BLaER1 (cell line): ENCODE measurements around the gene CAVIN1.
"Not testable (repeated sequence)": the region's sequence is repeated elsewhere in the genome, so short reads cannot be mapped to it uniquely, and the experiment has no call there.

Source experiments
- H3K27ac ChIP-seq: shearing (Covaris generic); formaldehyde crosslinking; 2 replicates; pipeline ENCODE4 v1.8.1; 2022
- H3K27me3 ChIP-seq: shearing (Covaris generic); formaldehyde crosslinking; 2 replicates; pipeline ENCODE4 v1.8.1; 2022
- H3K36me3 ChIP-seq: shearing (Covaris generic); formaldehyde crosslinking; 2 replicates; pipeline ENCODE4 v1.8.1; 2022
- H3K4me1 ChIP-seq: shearing (Covaris generic); formaldehyde crosslinking; 2 replicates; pipeline ENCODE4 v1.8.1; 2022
- H3K4me2 ChIP-seq: shearing (Covaris generic); formaldehyde crosslinking; 2 replicates; pipeline ENCODE4 v1.8.1; 2022
- H3K4me3 ChIP-seq: shearing (Covaris generic); formaldehyde crosslinking; 2 replicates; pipeline ENCODE4 v1.8.1; 2022
- H3K9ac ChIP-seq: shearing (Covaris generic); formaldehyde crosslinking; 2 replicates; pipeline ENCODE4 v1.8.1; 2022
- H3K9me3 ChIP-seq: shearing (Covaris generic); formaldehyde crosslinking; 2 replicates; pipeline ENCODE4 v1.8.1; 2022
- H4K20me1 ChIP-seq: shearing (Covaris generic); formaldehyde crosslinking; 2 replicates; pipeline ENCODE4 v1.8.1; 2022
- Cebpa-rat ChIP-seq: shearing (Covaris generic); IDR thresholded peaks from 2 replicates; pipeline ENCODE4 v1.8.1; 2022

Gene CAVIN1

DNA sequence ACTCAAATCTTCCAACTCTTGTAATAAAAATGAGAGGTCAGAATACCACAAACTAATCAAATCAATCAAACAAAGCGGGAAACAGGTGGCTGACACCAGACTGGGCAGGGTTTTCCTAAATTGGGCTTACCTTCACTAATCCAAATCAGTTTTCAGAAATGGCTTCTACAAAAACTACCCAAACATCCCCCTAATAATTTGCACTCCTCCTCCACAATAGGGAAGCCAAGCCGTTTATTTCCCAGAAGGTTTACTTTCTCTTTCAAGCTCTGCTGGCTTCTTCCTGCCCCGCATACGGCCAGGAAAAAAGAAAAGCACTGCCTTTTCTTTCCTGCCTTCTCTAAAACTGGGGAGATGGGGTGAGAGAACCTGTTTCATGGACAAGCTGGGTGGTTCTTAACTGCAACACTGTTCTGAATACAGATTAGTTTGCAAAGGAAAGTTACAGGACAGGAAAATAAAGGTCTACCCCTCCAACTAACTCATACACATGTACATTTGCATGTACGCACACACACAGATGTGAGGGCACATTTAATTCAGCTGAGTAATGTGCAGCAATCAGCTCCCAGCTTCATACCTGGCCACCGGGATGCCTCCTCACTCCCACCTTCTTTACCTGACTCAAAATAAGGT, 44.0 kb downstream of the CAVIN1 start:
- Histone ChIP-seq H3K9ac (peak overlapping the region; percentile 64), H3K36me3 (no peaks in the 10 kb centered on the region), H3K4me2 (peak overlapping the region; percentile 67), H4K20me1 (peaks cover 21% of the 10 kb centered on the region; the same call in 1 of the 2 replicates), H3K27me3 (no peaks in the 10 kb centered on the region), H3K9me3 (no peaks in the 10 kb centered on the region), H3K4me1 (peaks cover 44% of the 10 kb centered on the region), H3K27ac (peak overlapping the region; percentile 52), H3K4me3 (peak overlapping the region; percentile 42)
- no peak for TF ChIP-seq Cebpa-rat

DNA sequence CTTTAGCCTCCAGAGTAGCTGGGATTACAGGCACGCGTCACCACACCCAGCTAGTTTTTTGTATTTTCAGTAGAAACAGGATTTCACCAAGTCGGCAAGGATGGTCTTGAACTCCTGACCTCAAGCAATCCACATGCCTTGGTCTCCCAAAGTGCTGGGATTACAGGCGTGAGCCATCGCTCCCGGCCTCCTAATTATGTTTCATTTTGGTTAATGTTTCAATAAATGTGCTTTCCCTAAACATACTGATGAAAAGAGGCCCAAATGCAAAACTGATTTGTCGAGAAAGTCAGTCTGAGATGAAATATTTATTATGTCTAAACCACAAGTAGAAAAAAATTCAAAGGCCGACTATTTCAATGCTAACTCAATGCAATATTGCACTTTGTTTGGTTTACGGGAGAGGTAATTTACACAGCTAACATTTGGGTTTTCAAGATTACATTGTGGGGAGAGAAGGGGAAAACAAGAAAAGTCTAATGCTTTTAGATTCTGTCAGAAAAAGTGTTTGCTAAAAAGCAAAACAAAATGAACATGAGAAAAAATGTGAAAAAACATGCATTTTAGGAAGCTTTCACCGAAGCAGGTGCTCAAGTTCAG, 44.6 kb downstream of the CAVIN1 start:
- H3K9ac ChIP-seq: peak overlapping the region; percentile 64
- TF ChIP-seq Cebpa-rat: no peak
- peaks cover 44% of the 10 kb centered on the region for H3K4me1 ChIP-seq
- H3K27ac ChIP-seq: peak overlapping the region; percentile 52; the same call in 1 of the 2 replicates
- H3K4me2 ChIP-seq: peak overlapping the region; percentile 67
- H3K36me3 ChIP-seq: no peaks in the 10 kb centered on the region
- H3K4me3 ChIP-seq: peak overlapping the region; percentile 42
- peaks cover 17% of the 10 kb centered on the region; the same call in 1 of the 2 replicates for H4K20me1 ChIP-seq
- H3K9me3 ChIP-seq: no peaks in the 10 kb centered on the region
- no peaks in the 10 kb centered on the region for H3K27me3 ChIP-seq

DNA sequence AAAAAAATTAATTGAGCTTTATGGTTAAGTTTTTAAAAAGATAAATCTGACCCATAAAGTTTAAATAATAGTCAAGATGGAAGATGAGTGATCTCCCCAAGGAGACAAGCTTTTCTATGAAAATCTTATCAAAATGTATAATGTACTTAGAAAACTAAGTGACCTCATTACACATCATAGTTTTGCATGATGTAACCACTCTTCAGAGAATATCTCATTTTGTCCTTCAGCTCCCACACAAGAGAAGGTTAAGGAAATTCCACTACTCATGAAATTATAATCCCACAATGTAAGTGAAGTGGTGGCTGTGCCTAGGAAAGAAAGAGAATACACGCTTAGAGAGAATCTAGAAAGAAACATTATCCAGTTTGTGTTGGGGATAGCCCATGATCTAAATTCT, 49.2 kb downstream of the CAVIN1 start:
- no peak for TF ChIP-seq Cebpa-rat
- Histone ChIP-seq H3K27ac (no peak overlapping the region), H3K4me3 (no peak overlapping the region), H3K4me2 (no peak overlapping the region), H4K20me1 (no peaks in the 10 kb centered on the region; the same call in 1 of the 2 replicates), H3K4me1 (peaks cover 13% of the 10 kb centered on the region), H3K9me3 (peaks cover 11% of the 10 kb centered on the region), H3K27me3 (no peaks in the 10 kb centered on the region), H3K9ac (no peak overlapping the region), H3K36me3 (peaks cover 25% of the 10 kb centered on the region)

GRCh38 chr17:42372142-42372541, 50.9 kb downstream of the CAVIN1 start:
- Histone ChIP-seq H4K20me1 (peaks cover 15% of the 10 kb centered on the region), H3K4me2 (no peak overlapping the region), H3K4me3 (no peak overlapping the region), H3K9me3 (peaks cover 11% of the 10 kb centered on the region), H3K27me3 (no peaks in the 10 kb centered on the region), H3K9ac (no peak overlapping the region), H3K27ac (no peak overlapping the region), H3K4me1 (0 out of 2 replicates have a peak, but pooled peaks cover 4% of the 10 kb centered on the region), H3K36me3 (peaks cover 25% of the 10 kb centered on the region)
- TF ChIP-seq Cebpa-rat: no peak

DNA sequence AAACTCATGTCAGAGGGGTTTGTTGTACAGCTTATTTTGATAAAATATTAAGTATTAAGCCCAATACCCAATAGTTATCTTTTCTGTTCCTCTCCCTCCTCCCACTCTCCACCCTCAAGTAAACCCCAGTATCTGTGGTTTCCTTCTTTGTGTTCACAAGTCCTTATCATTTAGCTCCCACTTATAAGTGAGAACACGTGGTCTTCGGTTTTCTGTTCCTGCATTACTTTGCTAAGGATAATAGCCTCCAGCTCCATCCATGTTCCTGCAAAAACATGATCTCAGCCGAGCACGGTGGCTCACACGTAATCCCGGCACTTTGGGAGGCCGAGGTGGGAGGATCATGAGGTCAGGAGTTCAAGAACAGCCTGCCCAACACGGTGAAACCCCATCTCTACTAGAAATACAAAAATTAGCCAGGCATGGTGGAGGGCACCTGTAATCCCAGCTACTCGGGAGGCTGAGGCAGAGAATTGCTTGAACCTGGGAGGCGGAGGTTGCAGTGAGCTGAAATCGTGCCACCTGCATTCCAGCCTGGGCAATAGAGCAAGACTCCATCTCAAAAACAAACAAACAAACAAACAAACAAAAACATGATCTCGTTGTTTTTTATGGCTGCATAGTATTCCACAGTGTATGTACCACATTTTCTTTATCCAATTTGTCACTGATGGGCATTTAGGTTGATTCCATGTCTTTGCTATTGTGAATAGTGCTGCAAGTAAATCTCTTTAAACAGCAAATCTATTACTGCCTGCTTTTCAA, 54.1 kb downstream of the CAVIN1 start:
- Histone ChIP-seq H3K9me3 (peaks cover 11% of the 10 kb centered on the region), H3K36me3 (peaks cover 25% of the 10 kb centered on the region), H4K20me1 (peaks cover 47% of the 10 kb centered on the region)
- not testable (repeated sequence) for H3K4me3 ChIP-seq, H3K4me2 ChIP-seq, H3K27ac ChIP-seq, H3K9ac ChIP-seq, H3K27me3 ChIP-seq, H3K4me1 ChIP-seq

GRCh38 chr17:42368310-42368709, 54.7 kb downstream of the CAVIN1 start:
- H3K4me2 ChIP-seq: not testable (repeated sequence)

DNA sequence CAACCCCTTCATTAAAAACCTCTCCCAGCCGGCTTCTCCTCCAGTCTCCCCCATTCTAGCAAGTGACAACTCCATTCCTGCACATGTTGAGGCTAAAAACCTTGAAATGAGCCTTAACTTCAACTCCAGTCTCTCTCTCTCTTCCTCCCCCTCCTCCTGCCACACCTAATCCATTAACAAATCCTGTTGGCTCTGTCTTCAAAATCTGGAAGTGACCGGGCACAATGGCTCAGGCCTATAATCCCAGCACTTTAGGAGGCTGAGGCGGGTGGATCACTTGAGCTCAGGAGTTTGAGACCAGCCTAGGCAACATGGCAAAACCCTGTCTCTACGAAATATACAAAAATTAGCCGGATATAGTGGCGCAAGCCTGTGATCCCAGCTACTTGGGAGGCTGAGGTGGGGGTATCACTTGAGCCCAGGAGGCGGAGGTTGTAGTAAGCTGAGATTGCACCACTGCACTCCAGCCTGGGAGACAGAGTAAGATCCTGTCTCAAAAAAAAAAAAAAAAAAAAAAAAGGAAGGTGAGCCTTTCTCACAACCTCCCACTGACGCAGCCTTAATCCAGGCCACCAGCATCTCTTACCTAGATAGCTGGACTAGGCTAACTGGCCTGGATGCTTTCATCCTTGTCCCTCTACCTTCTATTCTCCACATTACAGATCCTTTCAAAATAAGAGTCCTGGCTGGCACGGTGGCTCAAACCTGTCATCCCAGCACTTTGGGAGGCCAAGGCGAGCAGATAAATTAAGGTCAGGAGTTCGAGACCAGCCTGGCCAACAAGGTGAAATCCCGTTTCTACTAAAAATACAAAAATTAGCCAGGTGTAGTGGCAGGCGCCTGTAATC, 56.7 kb downstream of the CAVIN1 start:
- H3K9me3 ChIP-seq, H3K27ac ChIP-seq, H3K9ac ChIP-seq, H3K4me3 ChIP-seq, H3K4me1 ChIP-seq, H3K27me3 ChIP-seq, H3K4me2 ChIP-seq: not testable (repeated sequence)
- Histone ChIP-seq H4K20me1 (peaks cover 72% of the 10 kb centered on the region), H3K36me3 (peaks cover 13% of the 10 kb centered on the region; the same call in 1 of the 2 replicates)

More at GRCh38 chr17:42368310-42368709, 54.7 kb downstream of the CAVIN1 start:
- Histone ChIP-seq H3K9me3 (peaks cover 11% of the 10 kb centered on the region), H3K36me3 (peaks cover 25% of the 10 kb centered on the region), H4K20me1 (peaks cover 53% of the 10 kb centered on the region)
- not testable (repeated sequence) for H3K9ac ChIP-seq, H3K27ac ChIP-seq, H3K27me3 ChIP-seq, H3K4me1 ChIP-seq, H3K4me3 ChIP-seq

GRCh38 chr17:42365136-42365535, 57.9 kb downstream of the CAVIN1 start:
- peaks cover 10% of the 10 kb centered on the region; the same call in 1 of the 2 replicates for H3K4me1 ChIP-seq
- no peak for TF ChIP-seq Cebpa-rat

GRCh38 chr17:42363767-42364585, 59.1 kb downstream of the CAVIN1 start:
- H3K36me3 ChIP-seq: no peaks in the 10 kb centered on the region
- peaks cover 8% of the 10 kb centered on the region; the same call in 1 of the 2 replicates for H3K4me1 ChIP-seq
- no peak overlapping the region for H3K9ac ChIP-seq
- TF ChIP-seq Cebpa-rat: no peak
- H3K27ac ChIP-seq: no peak overlapping the region
- no peak overlapping the region for H3K4me2 ChIP-seq
- H3K4me3 ChIP-seq: no peak overlapping the region
- peaks cover 97% of the 10 kb centered on the region for H4K20me1 ChIP-seq
- H3K9me3 ChIP-seq: no peaks in the 10 kb centered on the region
- H3K27me3 ChIP-seq: no peaks in the 10 kb centered on the region

More at GRCh38 chr17:42365136-42365535, 57.9 kb downstream of the CAVIN1 start:
- H3K9me3 ChIP-seq: no peaks in the 10 kb centered on the region
- peaks cover 5% of the 10 kb centered on the region; the same call in 1 of the 2 replicates for H3K36me3 ChIP-seq
- H3K27ac ChIP-seq: no peak overlapping the region
- no peak overlapping the region for H3K9ac ChIP-seq
- peaks cover 85% of the 10 kb centered on the region for H4K20me1 ChIP-seq
- no peak overlapping the region for H3K4me2 ChIP-seq
- no peak overlapping the region for H3K4me3 ChIP-seq
- H3K27me3 ChIP-seq: no peaks in the 10 kb centered on the region
